ENCODE measurements around the gene FRMD8. TPM values are rescaled to one million over a fixed set of nuclear protein-coding genes. Genes with fewer than 3 reads are reported as not detected.

The FRMD8 gene
- total RNA-seq, 4 donors from 2014 or later, result 11.5 to 51.7 (median 20.1) TPM

DNA sequence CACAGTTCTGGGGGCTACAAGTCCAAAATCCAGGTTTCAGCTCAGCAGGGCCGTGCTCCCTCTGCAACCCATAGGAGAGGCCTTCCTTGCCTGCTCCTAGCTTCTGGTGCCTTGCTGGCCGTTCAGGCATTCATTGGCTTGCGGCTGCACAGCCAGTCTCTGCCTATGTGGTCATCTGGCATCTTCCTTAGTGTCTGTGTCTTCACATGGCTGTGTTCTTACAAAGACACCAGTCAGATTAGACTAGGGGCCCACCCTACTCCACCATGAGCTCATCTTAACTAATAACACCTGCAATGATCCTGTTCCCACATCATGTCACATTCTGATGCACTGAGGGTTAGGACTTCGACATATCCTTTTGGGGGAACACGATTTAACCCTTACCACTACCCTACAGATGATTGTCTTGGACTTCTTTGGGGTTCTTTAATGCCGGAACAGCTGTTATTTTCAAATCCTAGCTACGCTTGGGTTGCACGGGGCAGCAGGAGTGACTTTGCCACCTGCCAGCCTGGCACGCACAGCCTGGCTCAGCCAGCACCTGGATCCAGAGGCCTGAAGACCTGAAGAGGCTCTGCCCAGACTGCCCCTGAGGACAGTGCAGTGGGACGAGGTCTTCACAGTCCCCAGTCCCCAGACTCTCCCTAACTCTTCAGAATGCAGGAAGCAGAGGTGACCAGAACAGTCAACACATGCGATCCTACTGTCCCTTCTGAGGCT, 28.5 kb downstream of the FRMD8 start:
- no peak for TF ChIP-seq POLR2A (IDR thresholded peaks at IDR 0.05)
- TF ChIP-seq, protein P1, sequence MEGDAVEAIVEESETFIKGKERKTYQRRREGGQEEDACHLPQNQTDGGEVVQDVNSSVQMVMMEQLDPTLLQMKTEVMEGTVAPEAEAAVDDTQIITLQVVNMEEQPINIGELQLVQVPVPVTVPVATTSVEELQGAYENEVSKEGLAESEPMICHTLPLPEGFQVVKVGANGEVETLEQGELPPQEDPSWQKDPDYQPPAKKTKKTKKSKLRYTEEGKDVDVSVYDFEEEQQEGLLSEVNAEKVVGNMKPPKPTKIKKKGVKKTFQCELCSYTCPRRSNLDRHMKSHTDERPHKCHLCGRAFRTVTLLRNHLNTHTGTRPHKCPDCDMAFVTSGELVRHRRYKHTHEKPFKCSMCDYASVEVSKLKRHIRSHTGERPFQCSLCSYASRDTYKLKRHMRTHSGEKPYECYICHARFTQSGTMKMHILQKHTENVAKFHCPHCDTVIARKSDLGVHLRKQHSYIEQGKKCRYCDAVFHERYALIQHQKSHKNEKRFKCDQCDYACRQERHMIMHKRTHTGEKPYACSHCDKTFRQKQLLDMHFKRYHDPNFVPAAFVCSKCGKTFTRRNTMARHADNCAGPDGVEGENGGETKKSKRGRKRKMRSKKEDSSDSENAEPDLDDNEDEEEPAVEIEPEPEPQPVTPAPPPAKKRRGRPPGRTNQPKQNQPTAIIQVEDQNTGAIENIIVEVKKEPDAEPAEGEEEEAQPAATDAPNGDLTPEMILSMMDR (IDR thresholded peaks at IDR 0.05 in 4 of 5, conservative IDR thresholded peaks at IDR 0.05 in 1 of 5), result no peak
- intact Hi-C loops (cut with DNase I; ENCODE audit: low total_unique reads), result loop anchor here (1.0 kb wide), 1 partner anchor 49 kb away; no protein-coding TSS in a partner anchor
- H3K9me3 ChIP-seq, result no peaks in the 10 kb centered on the region
- peak overlapping the region; percentile 98 to 100 (median 100) for H3K27ac ChIP-seq
- ATAC-seq (no peak), DNase-seq (no peak)
- no peaks in the 10 kb centered on the region for H3K27me3 ChIP-seq
- H3K4me3 ChIP-seq, result no peak overlapping the region
- H3K4me1 ChIP-seq, result peaks cover 27 to 57% of the 10 kb centered on the region in 2 donors
- in situ Hi-C loops (cut with MboI; ENCODE audit: low sequenced_read_pairs in 4 of 4), result loop anchor here in 3 of 4 donors (5.0 to 10.0 kb wide), 5 partner anchors 33 to 97 kb away; partner anchors contain the start of gene SLC25A45 (in 1 of the 3)
- H3K36me3 ChIP-seq, result peaks cover 0 to 12% of the 10 kb centered on the region in 2 donors

DNA sequence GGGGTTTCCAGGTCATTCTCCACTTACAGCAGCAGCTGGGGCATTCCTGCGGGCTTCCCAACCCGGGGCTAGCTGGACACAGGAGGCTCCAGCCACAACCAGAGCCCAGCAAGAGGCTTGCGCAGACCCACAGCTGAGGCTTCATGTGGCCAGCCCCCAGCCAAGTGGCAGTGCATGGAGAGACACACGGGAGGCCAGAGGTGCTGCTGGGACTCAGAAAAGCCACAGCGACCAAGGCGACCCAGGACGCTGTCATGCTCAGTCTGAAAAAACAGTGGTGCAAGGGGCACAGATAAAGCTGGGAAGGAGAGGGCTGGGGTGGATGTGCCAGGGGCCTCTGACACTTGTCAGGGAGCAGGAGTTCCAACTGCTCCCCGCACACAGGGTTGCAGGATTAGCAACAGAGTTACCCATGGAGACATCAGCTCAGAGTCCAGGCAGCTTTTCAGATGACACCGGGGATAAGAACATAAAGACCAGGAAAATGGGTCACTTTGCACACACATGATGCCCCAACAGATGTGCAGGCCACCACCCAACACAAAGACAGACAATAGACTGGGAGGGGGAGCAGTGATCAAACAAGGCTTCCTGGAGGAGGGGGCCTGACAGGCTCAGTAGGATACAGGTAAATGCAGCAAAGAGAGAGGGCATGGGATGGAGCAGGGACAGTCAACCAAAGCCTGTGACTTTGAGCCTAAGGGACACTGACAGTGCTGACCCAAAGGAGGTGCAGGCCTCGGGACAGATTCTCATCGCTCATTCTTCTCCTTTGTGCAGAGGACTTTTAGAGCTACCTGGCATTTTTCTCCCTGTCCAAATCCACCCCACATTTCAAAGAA, 29.3 kb downstream of the FRMD8 start:
- intact Hi-C loops (cut with DNase I; ENCODE audit: low total_unique reads) (loop anchor here (1.0 to 2.0 kb wide), 4 partner anchors 33 to 95 kb away; partner anchors contain the start of gene SLC25A45), in situ Hi-C loops (cut with MboI; ENCODE audit: low sequenced_read_pairs in 4 of 4) (loop anchor here in 3 of 4 donors (5.0 to 10.0 kb wide), 5 partner anchors 33 to 97 kb away; partner anchors contain the start of gene SLC25A45 (in 1 of the 3))
- DNase-seq, result peak in 1 of 2 donors; percentile 65
- Histone ChIP-seq H3K4me1 (peaks cover 33 to 64% of the 10 kb centered on the region in 2 donors), H3K27ac (peak overlapping the region; percentile 98 to 100 (median 100)), H3K27me3 (no peaks in the 10 kb centered on the region), H3K9me3 (no peaks in the 10 kb centered on the region), H3K36me3 (peaks cover 0 to 9% of the 10 kb centered on the region in 2 donors), H3K4me3 (peak overlapping the region; percentile 46 to 92 (median 64))
- ATAC-seq, result no peak
- no peak for TF ChIP-seq POLR2A (IDR thresholded peaks at IDR 0.05)
- TF ChIP-seq, protein P1 (IDR thresholded peaks at IDR 0.05 in 4 of 5, conservative IDR thresholded peaks at IDR 0.05 in 1 of 5), result no peak

DNA sequence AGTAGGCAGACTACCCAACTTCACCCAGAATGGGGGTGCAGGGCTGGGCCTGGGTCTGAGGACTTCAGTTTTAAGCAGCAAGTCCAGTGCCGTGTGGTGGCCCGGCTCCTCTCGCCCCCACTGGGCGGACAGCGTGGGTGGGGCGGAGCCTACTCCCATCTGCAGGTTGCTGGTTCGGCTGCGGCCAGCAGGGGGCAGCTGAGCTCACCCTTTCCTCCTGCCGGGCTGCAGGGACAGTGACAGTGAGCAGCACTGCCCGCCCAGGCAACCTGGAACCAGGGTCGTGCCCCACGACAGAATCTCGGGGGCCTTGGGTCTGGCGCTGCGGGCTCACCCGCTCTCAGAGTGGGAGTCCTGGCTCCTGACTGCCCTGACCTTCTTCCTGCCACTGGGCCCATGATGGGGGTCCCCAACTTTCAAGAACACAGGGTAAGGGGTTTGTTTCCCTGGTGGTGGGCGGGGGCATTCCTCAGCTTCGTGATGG, 29.9 kb downstream of the FRMD8 start:
- ATAC-seq (peak; percentile 10 to 11), DNase-seq (peak; percentile 87 to 92)
- Histone ChIP-seq H3K27me3 (no peaks in the 10 kb centered on the region), H3K27ac (peak overlapping the region; percentile 98 to 100 (median 100)), H3K36me3 (peaks cover 0 to 2% of the 10 kb centered on the region in 2 donors), H3K4me3 (peak overlapping the region; percentile 46 to 92 (median 64)), H3K9me3 (no peaks in the 10 kb centered on the region), H3K4me1 (peaks cover 37 to 66% of the 10 kb centered on the region in 2 donors)
- in situ Hi-C loops (cut with MboI; ENCODE audit: low sequenced_read_pairs in 4 of 4) (loop anchor here in 3 of 4 donors (5.0 to 10.0 kb wide), 5 partner anchors 34 to 96 kb away; partner anchors contain the start of gene SLC25A45 (in 1 of the 3)), intact Hi-C loops (cut with DNase I; ENCODE audit: low total_unique reads) (loop anchor here (1.0 to 2.0 kb wide), 3 partner anchors 34 to 94 kb away; partner anchors contain the start of gene SLC25A45)
- TF ChIP-seq POLR2A (IDR thresholded peaks at IDR 0.05), result no peak
- TF ChIP-seq, protein P1 (IDR thresholded peaks at IDR 0.05 in 4 of 5, conservative IDR thresholded peaks at IDR 0.05 in 1 of 5), result peak in 3 of 5 experiments; percentile 97 to 99 (median 97)

All from gastrocnemius medialis (tissue), 4 donors.